ENCODE measurements around the gene SMIM9.

DNA sequence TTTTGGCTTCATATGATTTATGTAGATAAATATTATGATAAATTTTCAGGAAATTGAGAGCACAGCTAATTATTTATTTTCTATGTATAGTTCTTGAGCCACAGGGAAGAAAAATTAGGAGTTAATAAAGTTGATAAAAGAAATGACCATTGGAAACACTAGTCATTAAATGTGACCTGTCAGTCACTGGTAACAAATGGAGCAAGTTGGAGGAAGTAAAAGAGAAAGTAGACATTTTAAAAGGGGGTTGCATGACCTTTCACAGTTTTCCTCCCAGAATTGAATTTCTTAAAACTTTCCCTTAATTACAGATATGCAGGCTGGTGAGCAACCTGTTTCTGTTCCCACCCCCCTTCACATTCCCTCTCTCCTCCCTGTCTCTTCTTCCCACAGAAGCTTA, 5.3 kb downstream of the SMIM9 start:
- TF ChIP-seq, protein P1, sequence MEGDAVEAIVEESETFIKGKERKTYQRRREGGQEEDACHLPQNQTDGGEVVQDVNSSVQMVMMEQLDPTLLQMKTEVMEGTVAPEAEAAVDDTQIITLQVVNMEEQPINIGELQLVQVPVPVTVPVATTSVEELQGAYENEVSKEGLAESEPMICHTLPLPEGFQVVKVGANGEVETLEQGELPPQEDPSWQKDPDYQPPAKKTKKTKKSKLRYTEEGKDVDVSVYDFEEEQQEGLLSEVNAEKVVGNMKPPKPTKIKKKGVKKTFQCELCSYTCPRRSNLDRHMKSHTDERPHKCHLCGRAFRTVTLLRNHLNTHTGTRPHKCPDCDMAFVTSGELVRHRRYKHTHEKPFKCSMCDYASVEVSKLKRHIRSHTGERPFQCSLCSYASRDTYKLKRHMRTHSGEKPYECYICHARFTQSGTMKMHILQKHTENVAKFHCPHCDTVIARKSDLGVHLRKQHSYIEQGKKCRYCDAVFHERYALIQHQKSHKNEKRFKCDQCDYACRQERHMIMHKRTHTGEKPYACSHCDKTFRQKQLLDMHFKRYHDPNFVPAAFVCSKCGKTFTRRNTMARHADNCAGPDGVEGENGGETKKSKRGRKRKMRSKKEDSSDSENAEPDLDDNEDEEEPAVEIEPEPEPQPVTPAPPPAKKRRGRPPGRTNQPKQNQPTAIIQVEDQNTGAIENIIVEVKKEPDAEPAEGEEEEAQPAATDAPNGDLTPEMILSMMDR (IDR thresholded peaks at IDR 0.05) = no peak
- no peak for TF ChIP-seq POLR2A (IDR thresholded peaks at IDR 0.05)
